ENCODE results near the gene AFF3.
A peak's percentile ranks its signal among the peaks of the same experiment; 100 is the strongest.

AFF3 gene

GRCh38 chr2:99562516-99562915 lies 579.9 kb downstream of the AFF3 start:
- TF ChIP-seq ZFX (IDR thresholded peaks at IDR 0.05; ENCODE audit: borderline replicate concordance) (no peak), CTCF (IDR thresholded peaks at IDR 0.05) (no peak)
- H3K27ac ChIP-seq: peak overlapping the region; percentile 24

- TF ChIP-seq CTCF (IDR thresholded peaks at IDR 0.05) (no peak), ZFX (IDR thresholded peaks at IDR 0.05; ENCODE audit: borderline replicate concordance) (no peak)
- peak overlapping the region; percentile 24 for H3K27ac ChIP-seq
Measured at GRCh38 chr2:99561804-99562203, 580.6 kb downstream of the AFF3 start.

- H3K27ac ChIP-seq: peak overlapping the region; percentile 31
- TF ChIP-seq CTCF (IDR thresholded peaks at IDR 0.05) (peak; percentile 96), ZFX (IDR thresholded peaks at IDR 0.05; ENCODE audit: borderline replicate concordance) (no peak)
Measured at GRCh38 chr2:99559075-99559662, 583.2 kb downstream of the AFF3 start.

GRCh38 chr2:99555404-99555803 lies 587.0 kb downstream of the AFF3 start:
- H3K27ac ChIP-seq: no peak overlapping the region
- no peak for TF ChIP-seq ZFX (IDR thresholded peaks at IDR 0.05; ENCODE audit: borderline replicate concordance)
- no peak for TF ChIP-seq CTCF (IDR thresholded peaks at IDR 0.05)

GRCh38 chr2:99554871-99555270 lies 587.5 kb downstream of the AFF3 start:
- TF ChIP-seq ZFX (IDR thresholded peaks at IDR 0.05; ENCODE audit: borderline replicate concordance) (no peak), CTCF (IDR thresholded peaks at IDR 0.05) (no peak)
- H3K27ac ChIP-seq: no peak overlapping the region

- H3K27ac ChIP-seq: no peak overlapping the region
- no peak for TF ChIP-seq ZFX (IDR thresholded peaks at IDR 0.05; ENCODE audit: borderline replicate concordance)
- 0 out of 2 replicates have a peak, but pooled peaks have one; percentile 5 for TF ChIP-seq CTCF (IDR thresholded peaks at IDR 0.05)
Measured at GRCh38 chr2:99554238-99554637, 588.2 kb downstream of the AFF3 start.

GRCh38 chr2:99552529-99552928 lies 589.9 kb downstream of the AFF3 start:
- no peak for TF ChIP-seq CTCF (IDR thresholded peaks at IDR 0.05)
- no peak for TF ChIP-seq ZFX (IDR thresholded peaks at IDR 0.05; ENCODE audit: borderline replicate concordance)

More at GRCh38 chr2:99552529-99552928, 589.9 kb downstream of the AFF3 start:
- peak overlapping the region; percentile 14 for H3K27ac ChIP-seq

All from 22Rv1 (cell line).